GM12878 (cell line): Measurements from ENCODE around the gene DMXL1. TPM values are rescaled to one million over a fixed set of nuclear protein-coding genes. Genes with fewer than 3 reads are reported as not detected.

ENCODE experiments used
- ATAC-seq: fragments of 200-7000 bp; cut with Tn5 transposase; 3 replicates; pipeline ENCODE4 v1.9.1; 2020; ENCODE audit warnings: mild to moderate bottlenecking, moderate library complexity
- BruUV-seq: library from RNA; stranded (reverse); fragments of 400-500 nt; replicated peaks from 2 replicates; lab custom pipeline; 2021; lab: Mats Ljungman, UMichigan
- CTCF ChIA-PET: fragments of 300-600 bp; sonication (Branson Sonifier 250); formaldehyde crosslinking; extraction: SDS; loops from one replicate; lab custom pipeline; 2021; ENCODE audit warnings: inconsistent platforms; lab: Yijun Ruan, JAX
- POLR2A ChIA-PET: fragments of 350-600 bp; formaldehyde crosslinking; extraction: SDS; loops from one replicate; lab custom pipeline; 2021; ENCODE audit warnings: inconsistent platforms; lab: Charles Lee
- RAD21 ChIA-PET: fragments of 300-600 bp; sonication (Branson Sonifier 250); formaldehyde crosslinking; loops from one replicate; lab custom pipeline; 2023; ENCODE audit warnings: antibody characterized with exemption; ENCODE audit not compliant: unreplicated experiment; lab: Charles Lee
- SMC1A ChIA-PET: fragments of 300-600 bp; sonication (Branson Sonifier 250); formaldehyde crosslinking; loops from one replicate; lab custom pipeline; 2023; ENCODE audit not compliant: unreplicated experiment, uncharacterized antibody; lab: Charles Lee
- DNase-seq: peaks from one replicate; pipeline ENCODE4 v3.0.0-alpha.2; 2011; ENCODE audit warnings: low read depth, low spot score
- FAIRE-seq: peaks from 3 replicates; lab custom pipeline; 2011; peaks lifted over from hg19 to GRCh38; lab: Jason Lieb, UNC
- H2AFZ ChIP-seq: 2 replicates; pipeline ENCODE4 v1.6.0; 2011; ENCODE audit warnings: low read depth, low read length, control low read depth; ENCODE audit not compliant: control insufficient read depth
- H3K27ac ChIP-seq: 2 replicates; pipeline ENCODE4 v1.5.1; 2011; ENCODE audit warnings: control low read depth; ENCODE audit not compliant: control insufficient read depth, insufficient read depth
- H3K27me3 ChIP-seq, 2 experiments: replicated peaks in 1 of 2; 2 replicates each; pipeline versions ENCODE4 v1.6.0 to v1.6.1; 2011; ENCODE audit warnings: low read length in 1 of 2; ENCODE audit not compliant: control insufficient read depth in 2 of 2, insufficient read depth in 2 of 2
- H3K36me3 ChIP-seq, 2 experiments: 2 replicates each; pipeline ENCODE4 v1.5.1; 2011; ENCODE audit warnings: low read length in 1 of 2; ENCODE audit not compliant: control insufficient read depth in 2 of 2, insufficient read depth in 2 of 2
- H3K4me1 ChIP-seq: 2 replicates; pipeline ENCODE4 v1.6.1; 2011; ENCODE audit warnings: mild to moderate bottlenecking, low read length, moderate library complexity, mixed read lengths; ENCODE audit not compliant: control insufficient read depth, insufficient read depth
- H3K4me2 ChIP-seq: 2 replicates; pipeline ENCODE4 v1.6.0; 2011; ENCODE audit warnings: control low read depth; ENCODE audit not compliant: control insufficient read depth, insufficient read depth
- H3K4me3 ChIP-seq: fragments of 200-600 bp; sonication (generic); 2 replicates; pipeline ENCODE4 v1.5.1; 2016
- H3K79me2 ChIP-seq: 2 replicates; pipeline ENCODE4 v1.6.0; 2011; ENCODE audit warnings: low read length; ENCODE audit not compliant: control insufficient read depth, insufficient read depth
- H3K9ac ChIP-seq: 2 replicates; pipeline ENCODE4 v1.8.0; 2011; ENCODE audit warnings: low read length, control low read depth, mixed read lengths; ENCODE audit not compliant: control insufficient read depth, insufficient read depth
- H3K9me3 ChIP-seq: replicated peaks from 3 replicates; pipeline ENCODE4 v1.5.1; 2011; ENCODE audit warnings: mild to moderate bottlenecking, low read length; ENCODE audit not compliant: control insufficient read depth, insufficient read depth
- H4K20me1 ChIP-seq: 2 replicates; pipeline ENCODE4 v1.6.0; 2011; ENCODE audit not compliant: control insufficient read depth, insufficient read depth
- CBFB ChIP-seq: IDR thresholded peaks from 2 replicates; pipeline ENCODE4 v1.6.1; 2016; ENCODE audit warnings: antibody characterized with exemption, low read depth
- EGR1 ChIP-seq, 2 experiments: IDR thresholded peaks; 1 replicate in 1 of 2; 2 replicates in 1 of 2; pipeline ENCODE4 v1.6.1; 2011 to 2012; ENCODE audit warnings: low read depth in 2 of 2, low read length in 2 of 2, borderline replicate concordance in 1 of 2, mild to moderate bottlenecking in 1 of 2, moderate library complexity in 1 of 2
- FOXM1 ChIP-seq: IDR thresholded peaks from 2 replicates; pipeline ENCODE4 v1.6.1; 2012; ENCODE audit warnings: low read depth, mild to moderate bottlenecking, inconsistent platforms, low read length, moderate library complexity
- GATAD2B ChIP-seq: fragments of 450-650 bp; conservative IDR thresholded peaks from 2 replicates; pipeline ENCODE4 v1.6.1; 2017; ENCODE audit warnings: low read depth, mild to moderate bottlenecking, moderate library complexity
- IKZF2 ChIP-seq, 2 experiments: fragments of 450-650 bp; IDR thresholded peaks; 2 replicates each; pipeline ENCODE4 v1.6.1; 2017; ENCODE audit warnings: mild to moderate bottlenecking in 2 of 2, moderate library complexity in 2 of 2
- NR2C2 ChIP-seq: IDR thresholded peaks from 2 replicates; pipeline ENCODE4 v1.6.1; 2011; ENCODE audit warnings: borderline replicate concordance, low read depth; ENCODE audit not compliant: control insufficient read depth, insufficient read length
- PRDM15 ChIP-seq: fragments of 450-650 bp; formaldehyde crosslinking; IDR thresholded peaks from 2 replicates; pipeline ENCODE4 v1.4.0; 2020; ENCODE audit warnings: mild to moderate bottlenecking, moderate library complexity
- RBBP5 ChIP-seq: fragments of 200-600 bp; sonication (generic); conservative IDR thresholded peaks from 2 replicates; pipeline ENCODE4 v1.6.1; 2016
- RFX5 ChIP-seq: IDR thresholded peaks from 2 replicates; pipeline ENCODE4 v1.6.1; 2011; ENCODE audit warnings: low read depth, low read length, improper control_type of control experiment
- SUPT20H ChIP-seq: IDR thresholded peaks from 2 replicates; pipeline ENCODE4 v1.6.1; 2011; ENCODE audit warnings: low read depth, mild to moderate bottlenecking, low read length, moderate library complexity, borderline replicate concordance; ENCODE audit not compliant: control insufficient read depth
- TAF1 ChIP-seq: IDR thresholded peaks from 2 replicates; pipeline ENCODE4 v1.6.1; 2011; ENCODE audit warnings: mild to moderate bottlenecking, low read depth, low read length, borderline replicate concordance
- TARDBP ChIP-seq: IDR thresholded peaks from 2 replicates; pipeline ENCODE4 v1.6.1; 2016; ENCODE audit warnings: borderline replicate concordance
- TCF3 ChIP-seq: IDR thresholded peaks from 2 replicates; pipeline ENCODE4 v1.6.1; 2012; ENCODE audit warnings: low read depth, mild to moderate bottlenecking, low read length, borderline replicate concordance; ENCODE audit not compliant: insufficient read depth
- USF2 ChIP-seq: IDR thresholded peaks from 2 replicates; pipeline ENCODE4 v1.6.1; 2011; ENCODE audit warnings: low read depth, low read length, improper control_type of control experiment, borderline replicate concordance
- YY1 ChIP-seq: IDR thresholded peaks from 2 replicates; pipeline ENCODE4 v1.6.1; 2011; ENCODE audit warnings: low read depth, mild to moderate bottlenecking, low read length
- ZNF274 ChIP-seq: IDR thresholded peaks from one replicate; pipeline ENCODE4 v1.8.0; 2011; ENCODE audit not compliant: insufficient read length, insufficient read depth
- WGBS: methylation state at CpG from one replicate; pipeline ENCODE4 v1.1.6; 2016; ENCODE audit warnings: low lambda C conversion rate; ENCODE audit not compliant: insufficient replicate concordance, insufficient coverage; ENCODE audit errors: missing lambda C conversion rate; 5-methylcytosine and 5-hydroxymethylcytosine counted together
- in situ Hi-C: fragments of 300-500 bp; cut with MboI; formaldehyde crosslinking; loops from 9 replicates; pipeline ENCODE4 v1.14.3; 2018; ENCODE audit warnings: mixed read lengths
- intact Hi-C: fragments of 100-400 bp; cut with micrococcal nuclease; formaldehyde crosslinking; loops from one replicate; pipeline ENCODE4 v1.14.2; 2022; ENCODE audit not compliant: unreplicated experiment
- polyA plus RNA-seq, 11 experiments: library from polyadenylated mRNA; depleted of rRNA in 4 of 11; unstranded in 6 of 11; stranded (reverse) in 5 of 11; fragments of >200 nt; fragmentation: Nextera tagmentation in 4 of 11; fragmentation: Illumina TruSeq in 1 of 11; extraction: Ambion mirVana in 4 of 11; extraction: Trizol in 1 of 11; gene quantifications; 1 replicate in 1 of 11; 2 replicates in 10 of 11; pipeline versions ENCODE4 v1.2.1 to v1.2.3, GENCODE V29; 2011 to 2016; ENCODE audit warnings: inconsistent platforms in 2 of 11, missing spikeins in 2 of 11, low read depth in 1 of 11
- total RNA-seq, 4 experiments: library from RNA; depleted of rRNA in 3 of 4; stranded (reverse); fragments of >200 nt in 3 of 4; fragmentation: Illumina TruSeq in 1 of 4; extraction: Trizol in 1 of 4; gene quantifications; 2 replicates each; pipeline versions ENCODE4 v1.2.1 to v1.2.3, GENCODE V29; 2013 to 2021

DMXL1 gene
- total and polyA plus RNA-seq, 10 of the 15 experiments (the other 5 are each of a cell fraction or from before 2014, with no cell fraction given), result 9.1 to 67.7 (median 34.1) TPM

DNA sequence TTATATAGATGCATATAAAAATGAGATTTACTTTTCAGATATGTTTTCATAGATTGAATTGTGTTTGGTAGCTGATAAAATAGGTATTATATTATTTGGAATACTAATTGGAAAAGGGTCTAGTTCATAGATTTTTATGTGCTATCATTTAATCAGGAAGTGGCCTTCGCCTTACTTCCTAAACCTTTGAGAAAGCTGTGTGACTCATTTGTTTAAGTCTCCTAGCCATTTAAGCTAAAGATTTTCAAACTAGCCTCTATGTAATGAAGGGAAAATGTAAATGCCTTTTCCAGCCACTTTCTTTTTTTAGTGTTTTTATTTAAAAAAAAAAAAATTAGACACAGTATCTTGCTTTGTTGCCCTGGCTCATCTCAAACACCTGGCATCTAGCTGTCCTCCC, 97.5 kb downstream of the DMXL1 start:
- Histone ChIP-seq H3K4me3 (no peak overlapping the region), H3K4me1 (no peaks in the 10 kb centered on the region), H3K27me3 (no peaks in the 10 kb centered on the region), H3K9ac (no peak overlapping the region), H2AFZ (no peak overlapping the region), H3K27ac (no peak overlapping the region), H3K36me3 (peaks cover 0 to 9% of the 10 kb centered on the region in 2 experiments; a peak in 1 of 4 replicates), H3K9me3 (no peaks in the 10 kb centered on the region; the same call in 2 of the 3 replicates), H3K79me2 (no peaks in the 10 kb centered on the region), H3K4me2 (no peak overlapping the region), H4K20me1 (no peaks in the 10 kb centered on the region)
- no peak for DNase-seq
- TF ChIP-seq USF2 (no peak), TCF3 (no peak), PRDM15 (CRISPR knock-in tag) (no peak), EGR1 (IDR thresholded peaks at IDR 0.05; ENCODE audit: borderline replicate concordance in 1 of 2, low read depth in 2 of 2, low read length in 2 of 2) (no peak), RBBP5 (no peak), TARDBP (no peak), SUPT20H (no peak), FOXM1 (no peak), RFX5 (no peak), NR2C2 (no peak), YY1 (no peak), TAF1 (no peak), ZNF274 (no peak), GATAD2B (no peak), IKZF2 (IDR thresholded peaks at IDR 0.05) (no peak), CBFB (no peak)
- ChIA-PET POLR2A (interaction anchor here (0.6 to 0.7 kb wide), 2 partner anchors 99 to 311 kb away, joined by 3 to 6 read pairs; no protein-coding TSS in a partner anchor), SMC1A (interaction anchor here (0.6 to 2.6 kb wide), 7 partner anchors 9 to 243 kb away, joined by 3 to 8 read pairs (median 4); no protein-coding TSS in a partner anchor), RAD21 (no interaction called here), CTCF (interaction anchor here (0.8 kb wide), 1 partner anchor 180 kb away, joined by 4 read pairs; the partner anchor contains the start of gene DTWD2)
- 100% methylated on average over 1 of the region's 1 CpG for WGBS
- intact Hi-C loops (no loop called here), in situ Hi-C loops (no loop called here)
- no peak for ATAC-seq
- no peak for FAIRE-seq
- BruUV-seq, result no TSS peak
